ENCODE results near the gene TIGD4.

DNA sequence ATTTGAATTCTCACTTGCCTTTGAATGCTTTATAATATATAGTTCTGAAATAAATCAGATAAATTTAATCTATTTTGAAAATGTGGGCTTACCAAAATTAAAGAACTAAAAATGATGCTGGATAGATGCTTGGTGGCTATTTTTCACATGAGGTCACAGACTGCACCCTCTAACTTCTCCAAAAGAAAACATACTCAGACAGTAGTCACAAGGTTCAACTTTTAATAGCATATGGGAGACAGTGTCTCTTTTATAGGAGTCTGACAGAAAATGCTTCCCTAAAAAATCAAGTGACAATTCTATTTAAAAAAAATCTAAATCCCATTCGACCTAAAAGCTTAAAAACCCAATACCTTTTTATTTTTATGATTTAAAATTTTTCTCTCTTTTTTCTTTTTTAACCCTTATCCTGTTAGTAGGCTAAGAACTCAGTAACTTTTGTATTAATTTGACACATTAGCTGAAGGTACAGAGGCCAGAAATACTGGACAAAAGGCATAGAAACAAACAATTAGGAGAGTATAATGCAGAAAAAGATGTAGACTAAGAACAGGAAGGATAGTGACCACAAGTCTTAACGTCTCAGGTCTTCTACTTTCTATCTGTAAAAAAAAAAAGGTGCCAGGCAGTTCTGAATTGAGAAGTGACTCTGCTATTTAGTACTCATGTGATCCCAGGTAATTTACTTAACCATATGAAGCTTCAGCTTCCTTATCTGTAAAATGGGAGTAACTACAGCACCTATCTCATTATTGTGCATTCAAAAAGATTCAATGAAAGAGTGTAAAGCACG lies 7.6 kb downstream of the TIGD4 start:
- TF ChIP-seq EZH2 (IDR thresholded peaks at IDR 0.05; ENCODE audit: insufficient read depth, poor library complexity, severe bottlenecking) (no peak), EZH2phosphoT487 (IDR thresholded peaks at IDR 0.05; ENCODE audit: insufficient read depth, low read depth) (no peak)

Data from GM23248 (cell line).